HG03060 (cell line): Measurements from ENCODE around the gene ABCA5.
"Not testable (repeated sequence)": the region's sequence is repeated elsewhere in the genome, so short reads cannot be mapped to it uniquely, and the experiment has no call there.

Source experiments
- ATAC-seq: cut with Tn5 transposase; IDR thresholded peaks from one replicate; pipeline ENCODE4 v1.9.1; 2021; ENCODE audit warnings: low read depth, moderate number of reproducible peaks; ENCODE audit not compliant: unreplicated experiment

The ABCA5 gene

DNA sequence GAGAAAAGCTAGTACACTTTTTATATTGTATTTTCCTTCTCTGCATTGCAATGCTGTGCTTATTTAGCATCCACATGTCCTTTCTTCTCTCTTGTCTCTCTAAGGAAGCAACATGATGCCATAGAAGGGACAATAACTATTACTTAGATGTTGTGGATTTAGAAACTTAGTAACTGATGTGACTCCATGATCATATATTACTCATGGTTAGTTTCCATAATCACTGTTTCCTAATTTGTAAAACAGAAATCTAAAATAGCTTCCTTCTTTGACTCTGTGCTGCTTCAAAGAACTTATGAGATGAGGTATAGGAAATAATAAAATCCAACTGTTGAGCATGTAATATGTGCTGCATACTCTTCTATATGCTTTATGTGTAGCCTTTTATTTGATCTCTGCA lies 6.6 kb upstream of the ABCA5 start:
- no peak for ATAC-seq

DNA sequence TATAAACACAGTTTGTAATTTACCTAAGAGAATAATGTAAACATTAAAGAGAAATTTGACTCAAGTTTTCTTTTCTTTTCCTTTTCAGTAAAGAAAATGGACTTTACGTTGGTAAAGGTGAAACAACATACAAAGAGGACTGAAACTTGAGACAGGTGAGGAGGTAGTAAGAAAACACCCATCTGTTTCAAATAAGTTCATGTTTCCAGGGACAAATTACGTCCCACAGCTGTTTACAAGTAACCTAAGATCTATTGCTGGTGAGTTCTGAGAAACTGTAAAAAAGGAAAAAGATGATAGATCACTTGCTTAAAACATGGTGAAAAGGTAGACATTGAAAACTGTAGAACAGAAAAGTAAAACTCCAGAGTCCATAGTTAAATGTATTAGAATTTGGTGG lies 4.8 kb upstream of the ABCA5 start:
- ATAC-seq: no peak

DNA sequence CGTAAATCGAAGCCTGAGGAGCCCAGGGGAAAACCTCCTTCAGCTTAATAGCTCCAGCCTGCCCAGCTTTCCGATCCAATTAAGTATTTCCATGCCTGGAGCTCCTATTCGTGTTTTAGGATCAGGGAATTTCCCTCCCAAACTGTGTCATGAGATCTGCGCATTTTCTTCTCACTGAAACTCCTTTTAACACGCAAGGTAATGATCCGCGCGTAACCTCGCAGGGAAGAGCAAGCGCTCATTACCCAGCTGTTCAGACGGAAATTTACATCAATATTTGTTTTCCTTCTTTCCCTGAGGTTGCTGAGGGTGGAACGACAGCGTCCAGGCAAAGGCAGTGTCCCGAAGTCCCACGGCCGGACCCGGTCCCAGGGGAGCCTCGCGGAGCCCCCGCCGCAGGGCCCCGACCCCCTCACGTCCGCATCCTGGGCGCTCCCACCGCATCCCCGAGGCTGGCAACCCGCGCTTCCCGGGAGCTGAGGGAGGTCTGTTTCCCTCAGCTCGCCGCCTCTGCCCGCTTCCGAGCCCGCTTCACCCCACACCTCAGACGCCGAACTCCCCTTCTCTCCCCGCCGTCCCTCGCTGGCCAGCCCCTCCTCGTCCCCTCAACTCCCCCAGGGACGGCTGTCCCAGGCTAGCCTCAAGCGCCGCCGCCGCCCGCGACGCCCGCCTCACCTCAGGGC lies 415 bp downstream of the ABCA5 start:
- ATAC-seq: no peak

DNA sequence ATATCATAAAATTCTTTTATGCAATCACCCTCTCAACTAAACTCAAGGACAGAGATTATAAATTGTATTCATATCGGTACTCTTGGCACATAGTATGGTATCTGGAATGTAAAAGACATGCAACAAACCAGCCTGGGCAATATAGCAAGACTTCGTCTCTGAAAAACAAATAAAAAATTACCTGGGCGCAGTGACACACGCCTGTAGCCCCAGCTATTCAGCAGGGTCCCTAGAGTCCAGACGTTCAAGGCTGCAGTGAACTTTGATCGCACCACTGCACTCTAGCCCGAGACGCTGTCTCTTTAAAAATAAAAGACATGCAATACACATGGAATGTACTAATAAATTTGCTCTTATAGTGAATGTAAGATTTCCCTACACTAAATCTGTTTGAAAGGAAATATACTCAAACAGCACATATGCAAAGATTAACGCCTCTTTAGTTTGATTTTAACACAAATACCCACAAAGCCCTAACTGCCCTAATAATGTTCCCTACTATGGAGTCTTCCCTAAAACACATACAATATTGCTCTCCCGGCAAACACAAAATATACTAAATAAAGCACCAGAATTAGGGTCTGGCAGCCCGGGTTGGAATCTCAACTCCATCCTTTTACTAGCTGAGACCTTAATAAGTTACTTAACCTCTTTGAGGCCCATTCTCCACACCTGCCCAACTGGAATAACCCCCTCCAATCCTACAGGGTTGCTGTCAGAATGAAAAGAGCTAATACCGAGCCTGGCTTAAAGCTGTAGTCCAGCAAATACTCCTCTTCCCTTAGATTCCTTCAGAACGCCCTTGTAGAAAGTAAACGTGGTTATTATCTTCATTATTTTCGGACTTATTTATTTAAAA lies 1.2 kb downstream of the ABCA5 start:
- no peak for ATAC-seq

DNA sequence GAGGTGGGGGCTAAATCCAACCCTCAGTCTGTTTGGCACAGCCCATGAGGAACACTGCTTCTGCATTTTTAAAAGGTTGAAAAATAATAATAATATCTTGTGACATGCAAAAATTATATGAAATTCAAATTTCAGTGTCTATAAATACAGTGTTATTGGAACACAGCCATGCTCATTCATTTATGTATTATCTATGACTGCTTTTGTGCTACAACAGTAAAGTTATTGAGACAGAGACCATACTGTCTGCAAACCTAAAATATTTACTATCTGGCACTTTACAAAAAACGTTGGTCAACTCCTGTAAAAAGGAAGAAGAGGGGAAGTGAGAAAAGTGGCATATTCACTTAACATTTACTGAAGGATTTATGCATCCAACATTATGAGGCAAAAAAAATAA lies 3.1 kb downstream of the ABCA5 start:
- no peak for ATAC-seq

DNA sequence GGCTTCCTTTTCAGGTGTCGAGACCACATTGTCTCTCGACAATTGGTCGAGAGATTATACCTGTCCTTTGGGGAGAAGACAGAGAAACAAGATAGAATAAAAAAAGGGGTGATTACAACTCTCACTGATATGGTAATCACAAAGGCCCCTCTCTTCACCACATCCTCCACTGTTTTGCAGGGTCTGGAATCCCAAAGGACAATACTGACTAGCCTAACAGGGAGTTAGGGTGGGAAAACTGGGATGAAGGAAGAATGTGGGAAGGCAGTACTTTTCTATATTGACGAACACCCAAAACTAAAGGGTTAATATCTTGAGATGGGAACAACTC lies 6.1 kb downstream of the ABCA5 start:
- ATAC-seq: no peak

DNA sequence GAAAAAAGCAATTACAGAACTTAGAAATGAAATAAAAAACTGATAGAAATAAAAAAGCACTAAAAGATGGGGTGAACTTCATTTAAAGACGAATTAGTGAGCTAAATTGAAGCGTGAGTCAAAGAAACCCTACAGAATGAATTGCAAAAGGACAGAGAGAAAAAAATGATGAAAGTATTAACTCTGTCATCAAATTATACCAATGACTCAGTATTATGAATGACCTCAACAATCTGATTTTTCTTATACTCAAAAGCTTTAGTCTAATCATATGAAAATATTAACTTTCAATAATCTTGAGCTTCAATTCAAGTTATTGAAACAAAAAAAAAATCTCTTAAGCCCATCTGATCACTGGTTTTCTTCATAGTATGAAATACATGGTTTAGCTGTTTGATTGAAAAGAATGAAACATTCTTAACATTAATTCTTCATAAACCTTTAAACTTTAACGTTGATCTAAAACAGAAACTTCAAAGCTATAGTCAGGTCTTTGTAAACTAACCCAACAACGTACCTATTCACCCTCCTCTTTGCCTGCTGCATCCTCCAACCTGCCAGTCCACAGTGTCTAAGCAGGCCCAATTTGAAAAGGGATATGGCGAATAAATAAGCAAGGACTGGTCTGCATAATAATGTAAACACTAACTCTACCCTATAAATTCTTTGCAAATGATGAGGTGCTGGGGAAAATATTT lies 6.6 kb downstream of the ABCA5 start:
- ATAC-seq: no peak

DNA sequence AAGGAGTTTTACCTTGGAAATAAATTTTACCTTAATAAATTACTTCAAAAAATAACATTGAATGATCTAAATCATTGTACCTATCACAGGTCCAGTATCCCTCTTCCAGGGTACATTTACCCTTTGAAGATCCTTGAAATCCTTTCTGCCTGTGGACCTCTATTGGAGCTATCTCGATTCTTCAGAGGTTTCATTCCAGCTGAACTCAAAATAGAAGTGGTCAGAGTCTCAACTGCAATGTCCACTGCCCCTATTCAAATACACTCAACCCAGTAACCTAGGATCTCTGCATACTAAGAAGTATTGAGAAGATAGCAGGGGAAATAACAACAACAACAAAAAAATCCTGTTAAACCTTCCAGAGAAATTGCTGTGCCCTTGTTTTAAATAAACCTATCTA lies 9.3 kb downstream of the ABCA5 start:
- no peak for ATAC-seq

DNA sequence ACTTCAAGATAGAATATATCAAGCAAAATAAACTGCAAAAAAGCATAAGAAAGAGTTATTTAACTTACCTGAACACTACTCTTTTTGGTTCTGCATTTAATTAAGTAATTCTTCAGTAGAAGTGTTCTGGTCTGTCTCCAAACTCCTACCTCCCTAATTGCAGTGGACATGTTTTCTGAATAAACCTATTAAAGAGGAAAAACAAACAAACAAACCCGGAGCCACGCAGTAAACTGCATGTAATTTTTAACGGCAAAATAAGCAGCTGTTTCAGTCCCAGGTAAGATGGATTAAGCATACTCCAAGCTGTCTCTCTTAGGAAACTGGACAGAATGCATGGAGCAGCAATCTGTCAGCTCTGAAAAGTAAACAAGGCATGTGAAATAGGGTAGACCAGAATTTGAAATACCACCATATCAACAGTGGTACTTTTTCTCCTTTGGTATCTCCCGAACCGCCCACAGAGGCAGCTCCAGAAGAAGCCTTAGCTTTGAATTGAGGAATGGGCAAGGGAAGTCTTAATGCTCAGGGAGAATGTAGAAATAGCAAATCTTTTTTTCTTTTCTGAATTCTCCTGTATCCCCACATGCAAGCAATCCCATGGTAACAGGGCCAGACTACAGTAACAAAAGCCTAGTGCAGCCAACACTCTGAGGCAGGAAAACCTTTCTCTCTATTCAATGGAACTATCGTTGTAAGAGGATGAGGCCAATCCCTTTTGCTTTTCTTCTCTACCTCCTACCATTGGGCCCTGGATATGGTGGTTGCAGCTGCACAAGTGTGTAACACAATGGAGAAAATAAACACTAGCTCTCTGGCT lies 12.5 kb downstream of the ABCA5 start:
- no peak for ATAC-seq

DNA sequence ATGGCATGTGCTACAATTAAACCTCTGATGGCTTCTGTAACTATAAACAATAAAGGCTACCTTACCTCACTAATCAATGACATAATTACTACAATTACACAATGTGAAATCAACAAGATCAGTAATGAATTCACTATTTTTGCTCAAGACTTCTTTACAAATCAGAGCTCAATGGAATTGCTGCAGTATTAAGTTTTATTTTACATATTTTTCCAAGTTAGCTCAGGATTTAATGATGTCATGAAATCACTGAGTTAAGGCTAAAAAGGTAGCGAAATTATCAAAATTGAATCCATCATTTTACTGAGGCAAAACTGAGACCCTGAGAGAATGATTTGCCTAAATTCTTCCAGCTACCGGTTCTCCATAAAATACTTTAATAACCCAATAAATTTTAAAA lies 21.8 kb downstream of the ABCA5 start:
- no peak for ATAC-seq

DNA sequence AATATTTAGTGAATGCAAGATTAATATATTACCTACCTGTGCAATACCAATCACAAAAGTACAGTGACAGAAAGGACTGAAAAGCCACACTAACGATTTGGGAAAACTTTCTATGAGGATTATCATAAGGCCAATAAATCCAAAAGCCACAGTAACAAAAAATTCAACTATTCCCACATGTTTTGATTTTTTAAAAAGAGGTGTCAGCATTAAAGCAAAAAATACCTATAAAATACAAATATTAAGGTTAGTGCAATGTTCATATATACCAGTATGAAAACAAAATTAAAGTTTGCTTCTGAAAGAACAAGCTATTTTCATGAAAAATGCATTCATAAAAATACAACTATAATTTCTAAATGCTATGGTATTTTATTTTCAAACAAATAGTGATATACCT lies 24.3 kb downstream of the ABCA5 start:
- no peak for ATAC-seq

DNA sequence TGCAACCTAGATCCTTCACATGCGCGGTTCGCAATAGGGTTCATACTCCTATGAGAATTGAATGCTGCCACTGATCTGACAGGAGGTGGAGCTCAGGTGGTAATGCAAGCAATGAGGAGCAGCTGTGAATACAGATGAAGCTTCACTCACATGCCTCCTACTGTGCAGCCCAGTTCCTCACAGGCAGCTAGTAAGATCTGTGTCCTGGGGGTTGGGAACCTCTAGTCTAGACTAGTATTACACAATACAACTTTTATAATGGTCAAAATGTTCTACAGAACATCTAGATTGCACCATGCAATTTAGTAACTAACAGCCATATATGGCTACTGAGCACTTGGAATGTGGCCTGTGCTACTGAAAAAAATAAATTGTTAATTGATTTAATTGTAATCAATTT lies 26.7 kb downstream of the ABCA5 start:
- no peak for ATAC-seq

DNA sequence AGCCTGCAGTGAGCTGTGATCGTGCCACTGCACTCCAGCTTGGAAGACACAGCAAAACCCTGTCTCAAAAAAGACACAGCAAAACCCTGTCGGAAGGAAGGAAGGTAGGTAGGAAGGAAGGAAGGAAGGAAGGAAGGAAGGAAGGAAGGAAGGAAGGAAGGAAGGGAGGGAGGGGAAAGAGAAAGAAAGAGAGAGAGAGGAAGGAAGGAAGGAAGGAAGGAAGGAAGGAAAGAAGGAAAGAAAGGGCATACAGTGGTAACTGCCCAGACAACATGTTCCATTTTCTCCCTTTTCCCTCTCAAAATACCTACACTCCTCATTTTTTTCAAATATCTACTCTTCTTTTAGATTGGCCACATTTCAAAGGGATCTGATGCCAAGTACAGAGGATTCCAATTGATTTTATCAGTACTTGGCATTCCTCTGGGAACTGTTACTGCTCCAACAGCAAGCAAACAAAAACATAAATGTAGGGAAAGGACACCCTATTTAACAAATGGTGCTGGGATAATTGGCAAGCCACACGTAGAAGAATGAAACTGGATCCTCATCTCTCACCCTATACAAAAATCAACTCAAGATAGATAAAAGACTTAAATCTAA lies 28.7 kb downstream of the ABCA5 start:
- not testable (repeated sequence) for ATAC-seq

DNA sequence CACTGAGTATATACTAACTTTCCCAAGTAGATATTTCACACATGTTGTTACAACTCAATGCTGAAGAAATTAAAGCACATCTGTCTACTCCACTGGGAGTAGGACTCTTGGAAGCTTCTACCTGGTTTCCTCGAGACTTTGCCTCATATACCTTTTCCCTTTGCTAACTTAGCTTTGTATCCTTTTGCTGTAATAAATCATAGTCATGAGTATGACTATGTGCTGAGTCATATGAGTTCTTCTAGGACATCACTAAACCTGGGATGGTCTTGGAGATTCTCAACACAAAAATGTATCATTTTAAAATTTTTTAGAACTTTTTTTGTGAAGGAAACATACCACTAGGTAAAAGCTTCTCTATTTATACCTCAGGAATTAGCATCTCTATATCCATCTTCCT lies 39.8 kb downstream of the ABCA5 start:
- no peak for ATAC-seq

DNA sequence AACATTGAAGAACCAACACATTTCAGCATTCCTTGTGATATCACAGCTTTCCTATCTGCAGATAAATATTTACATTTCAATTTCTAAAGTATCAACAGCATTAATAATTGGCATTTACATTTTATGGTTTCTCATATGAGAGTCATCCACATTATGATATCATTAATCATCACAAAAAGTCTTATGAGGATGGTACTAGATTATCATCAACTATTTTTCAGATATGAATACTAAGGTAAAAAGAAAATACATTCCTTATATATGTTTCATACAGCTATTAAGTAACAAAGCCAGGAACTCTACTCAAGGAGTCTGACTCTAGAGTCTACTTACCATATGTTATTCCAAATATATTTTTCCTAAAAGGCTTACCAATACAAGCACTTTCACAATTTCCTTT lies 40.7 kb downstream of the ABCA5 start:
- no peak for ATAC-seq

DNA sequence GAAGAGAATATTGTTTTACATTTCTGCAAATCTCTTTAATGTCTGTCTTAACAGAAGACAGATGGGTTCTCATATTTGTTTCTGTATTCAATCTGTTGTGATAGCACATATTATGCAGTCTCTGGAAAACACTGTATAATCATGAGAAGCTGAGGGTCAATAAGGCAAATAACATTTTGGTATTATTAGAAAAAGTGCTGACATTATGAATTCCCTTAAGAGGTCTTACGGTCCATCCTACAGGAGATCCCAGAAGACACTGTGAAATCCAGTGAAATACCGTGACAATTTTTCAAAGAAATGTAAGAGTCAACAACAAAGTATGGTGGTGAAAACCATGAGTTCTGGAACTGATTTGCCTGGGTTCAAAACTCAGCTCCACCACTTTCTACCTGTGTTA lies 42.3 kb downstream of the ABCA5 start:
- no peak for ATAC-seq

DNA sequence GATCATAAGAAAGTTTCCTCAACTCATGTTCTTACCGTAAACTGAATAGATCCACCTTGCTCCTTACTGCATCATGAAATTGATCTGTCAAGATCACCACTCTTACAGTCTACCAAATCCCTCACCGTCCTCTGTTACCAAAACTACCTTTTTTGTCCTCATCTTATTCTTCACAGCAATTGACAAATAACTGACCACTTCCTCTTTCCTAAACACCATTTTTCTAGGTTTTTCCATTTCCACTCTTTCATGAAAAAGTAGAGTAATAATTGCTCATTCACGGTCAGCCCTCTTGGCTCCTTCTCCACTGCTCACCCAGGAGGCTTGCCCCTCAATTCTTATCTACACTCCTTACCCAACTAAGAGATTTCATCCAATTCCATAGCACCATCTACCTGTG lies 44.9 kb downstream of the ABCA5 start:
- ATAC-seq: no peak

DNA sequence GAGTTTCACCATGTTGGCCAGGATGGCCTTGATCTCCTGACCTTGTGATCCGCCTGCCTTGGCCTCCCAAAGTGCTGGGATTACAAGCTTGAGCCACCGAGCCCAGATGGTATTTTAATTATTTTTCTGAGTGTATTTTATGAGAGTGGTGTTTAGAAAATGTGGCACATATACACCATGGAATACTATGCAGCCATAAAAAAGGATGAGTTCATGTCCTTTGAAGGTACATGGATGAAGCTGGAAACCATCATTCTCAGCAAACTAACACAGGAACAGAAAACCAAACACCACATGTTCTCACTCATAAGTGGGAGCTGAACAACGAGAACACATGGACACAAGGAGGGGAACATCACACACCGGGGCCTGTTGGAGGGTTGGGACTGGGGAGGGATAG lies 50.7 kb downstream of the ABCA5 start:
- not testable (repeated sequence) for ATAC-seq

DNA sequence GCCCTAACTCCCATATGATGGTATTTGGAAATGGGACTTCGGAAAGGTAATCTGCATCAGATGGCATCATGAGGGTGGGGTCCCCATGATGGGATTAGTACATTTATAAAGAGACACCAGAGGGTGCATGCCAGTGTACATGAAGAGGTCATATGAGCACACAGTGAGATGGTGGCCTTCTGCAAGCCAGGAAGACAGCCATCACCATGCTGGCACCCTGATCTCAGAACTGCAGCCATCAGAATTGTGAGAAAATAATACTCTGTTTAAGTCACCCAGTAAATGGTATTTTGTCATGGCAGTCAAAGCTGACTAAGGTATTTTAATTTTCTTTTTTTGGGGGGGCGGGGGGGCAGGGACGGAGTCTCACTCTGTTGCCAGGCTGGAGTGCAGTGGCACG lies 51.2 kb downstream of the ABCA5 start:
- no peak for ATAC-seq

DNA sequence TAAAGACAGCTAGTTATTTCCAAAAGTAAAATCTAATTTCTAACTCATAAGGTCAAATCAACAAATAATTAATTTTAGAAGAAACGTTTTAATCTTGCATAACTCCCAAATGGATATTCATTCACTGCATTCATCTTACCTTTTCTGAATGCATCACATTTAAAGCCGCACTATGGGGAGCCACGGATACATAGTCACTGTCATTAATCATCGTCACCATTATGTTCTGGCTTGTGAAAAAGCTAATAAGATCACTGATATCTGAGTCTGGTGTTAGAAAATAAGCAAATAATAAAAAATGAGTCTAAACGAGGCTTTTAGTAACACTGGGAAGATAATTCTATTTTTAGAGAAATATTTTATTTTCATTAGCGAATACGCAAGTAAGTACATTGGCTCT lies 55.9 kb downstream of the ABCA5 start:
- no peak for ATAC-seq
